IMR-90 (cell line): Measurements from ENCODE around the gene IER5.

Source experiments
- CHD1 ChIP-seq: IDR thresholded peaks from 2 replicates; pipeline ENCODE4 v1.6.1; 2012; ENCODE audit warnings: low read depth, low read length, improper control_type of control experiment
- CTCF ChIP-seq: conservative IDR thresholded peaks from 2 replicates; pipeline ENCODE4 v1.5.1; 2012; ENCODE audit warnings: mild to moderate bottlenecking, low read depth, low read length, improper control_type of control experiment
- FOS ChIP-seq: fragments of 150-350 bp; IDR thresholded peaks from 2 replicates; pipeline ENCODE4 v1.6.1; 2016; ENCODE audit warnings: low read depth, low read length
- POLR2A ChIP-seq: IDR thresholded peaks from 2 replicates; pipeline ENCODE4 v1.6.1; 2012; ENCODE audit warnings: mild to moderate bottlenecking, low read depth, low read length
- RCOR1 ChIP-seq: IDR thresholded peaks from 2 replicates; pipeline ENCODE4 v1.6.1; 2012; ENCODE audit warnings: mild to moderate bottlenecking, low read length, improper control_type of control experiment; ENCODE audit not compliant: insufficient replicate concordance
- SMC3 ChIP-seq: fragments of 150-350 bp; IDR thresholded peaks from 2 replicates; pipeline ENCODE4 v1.6.1; 2016; ENCODE audit warnings: low read depth, mild to moderate bottlenecking, antibody characterized with exemption, low read length, moderate library complexity

GRCh38 chr1:181056560-181056959, 31.9 kb upstream of the IER5 start:
- TF ChIP-seq CTCF (no peak), RCOR1 (no peak), FOS (no peak), CHD1 (no peak), SMC3 (no peak), POLR2A (no peak)
